HG02943 (cell line): ENCODE measurements around the gene SPATA2L.
"Not testable (repeated sequence)": the region's sequence is repeated elsewhere in the genome, so short reads cannot be mapped to it uniquely, and the experiment has no call there.

ENCODE experiments used
- ATAC-seq: cut with Tn5 transposase; IDR thresholded peaks from one replicate; pipeline ENCODE4 v1.9.1; 2021; ENCODE audit warnings: mild to moderate bottlenecking, low read depth, moderate library complexity; ENCODE audit not compliant: unreplicated experiment

The SPATA2L gene

GRCh38 chr16:89709166-89709565 is 7.7 kb upstream of the SPATA2L start:
- no peak for ATAC-seq

- no peak for ATAC-seq
Measured at GRCh38 chr16:89708481-89708931, 7.0 kb upstream of the SPATA2L start.

- ATAC-seq: no peak
Measured at GRCh38 chr16:89707695-89708094, 6.2 kb upstream of the SPATA2L start.

GRCh38 chr16:89706518-89707260 is 5.2 kb upstream of the SPATA2L start:
- ATAC-seq: no peak

GRCh38 chr16:89705006-89705405 is 3.5 kb upstream of the SPATA2L start:
- ATAC-seq: no peak

GRCh38 chr16:89704281-89704680 is 2.8 kb upstream of the SPATA2L start:
- ATAC-seq: no peak

- no peak for ATAC-seq
Measured at GRCh38 chr16:89700649-89701424, 668 bp downstream of the SPATA2L start.

GRCh38 chr16:89700100-89700648 is 1.3 kb downstream of the SPATA2L start:
- peak; percentile 36 for ATAC-seq

- ATAC-seq: not testable (repeated sequence)
Measured at GRCh38 chr16:89699629-89700099, 1.8 kb downstream of the SPATA2L start.

GRCh38 chr16:89698717-89699116 is 2.8 kb downstream of the SPATA2L start:
- ATAC-seq: not testable (repeated sequence)

GRCh38 chr16:89697616-89698331 is 3.7 kb downstream of the SPATA2L start:
- ATAC-seq: no peak

- no peak for ATAC-seq
Measured at GRCh38 chr16:89697161-89697615, 4.3 kb downstream of the SPATA2L start.

- ATAC-seq: no peak
Measured at GRCh38 chr16:89696670-89697128, 4.8 kb downstream of the SPATA2L start.

- ATAC-seq: no peak
Measured at GRCh38 chr16:89695875-89696669, 5.4 kb downstream of the SPATA2L start.

- ATAC-seq: no peak
Measured at GRCh38 chr16:89695086-89695874, 6.2 kb downstream of the SPATA2L start.

GRCh38 chr16:89694784-89695085 is 6.8 kb downstream of the SPATA2L start:
- not testable (repeated sequence) for ATAC-seq

GRCh38 chr16:89693931-89694783 is 7.3 kb downstream of the SPATA2L start:
- no peak for ATAC-seq

GRCh38 chr16:89693289-89693731 is 8.2 kb downstream of the SPATA2L start:
- no peak for ATAC-seq
